CD4-positive, CD25-positive, alpha-beta regulatory T cell (primary cell): Measurements from ENCODE around the gene KIF13A. TPM values are rescaled to one million over a fixed set of nuclear protein-coding genes. Genes with fewer than 3 reads are reported as not detected.

Experiments
- ATAC-seq, 2 donors: fragments of 150-1000 bp; cut with Tn5 transposase; one replicate each; pipeline ENCODE4 v1.10.0; 2021; ENCODE audit warnings: low read depth in 2 of 2, moderate number of reproducible peaks in 2 of 2, moderate library complexity in 1 of 2
- DNase-seq, 3 donors: peaks; one replicate each; pipeline versions ENCODE4 v3.0.0 to v3.0.0-alpha.2; 2012 to 2022; ENCODE audit warnings: mixed read lengths in 1 of 3
- H3K27ac ChIP-seq: one replicate; pipeline ENCODE4 v1.7.0; 2013; ENCODE audit warnings: mild to moderate bottlenecking, low read length; ENCODE audit not compliant: insufficient read depth, poor library complexity, severe bottlenecking
- H3K27me3 ChIP-seq: one replicate; pipeline ENCODE4 v1.7.0; 2013; ENCODE audit warnings: low read length; ENCODE audit not compliant: control insufficient read depth, insufficient read depth
- H3K36me3 ChIP-seq: one replicate; pipeline ENCODE4 v1.7.0; 2013; ENCODE audit warnings: mild to moderate bottlenecking, low read length, moderate library complexity; ENCODE audit not compliant: control insufficient read depth, insufficient read depth
- H3K4me1 ChIP-seq: 2 replicates; pipeline ENCODE4 v1.7.0; 2013; ENCODE audit warnings: mild to moderate bottlenecking, low read length; ENCODE audit not compliant: insufficient read depth, control insufficient read depth, poor library complexity, severe bottlenecking
- H3K4me3 ChIP-seq: one replicate; pipeline ENCODE4 v1.7.0; 2013; ENCODE audit warnings: low read depth, mild to moderate bottlenecking, low read length, moderate library complexity
- H3K9me3 ChIP-seq, 2 experiments: 1 replicate in 1 of 2; 2 replicates in 1 of 2; pipeline ENCODE4 v1.7.0; 2013; ENCODE audit warnings: low read length in 2 of 2, mild to moderate bottlenecking in 1 of 2, moderate library complexity in 1 of 2; ENCODE audit not compliant: control insufficient read depth in 2 of 2
- H3K27ac Mint-ChIP-seq, 3 donors: one replicate each; pipeline ENCODE4 v1.8.0; 2020 to 2022; ENCODE audit warnings: mild to moderate bottlenecking in 3 of 3, mixed read lengths in 3 of 3, moderate library complexity in 2 of 3
- H3K27me3 Mint-ChIP-seq: one replicate; pipeline ENCODE4 v1.8.0; 2022; ENCODE audit warnings: mild to moderate bottlenecking, mixed read lengths
- H3K36me3 Mint-ChIP-seq: one replicate; pipeline ENCODE4 v1.8.0; 2020; ENCODE audit warnings: mixed read lengths
- H3K4me1 Mint-ChIP-seq, 4 donors: one replicate each; pipeline ENCODE4 v1.8.0; 2020 to 2022; ENCODE audit warnings: mixed read lengths in 4 of 4, mild to moderate bottlenecking in 1 of 4
- H3K4me3 Mint-ChIP-seq, 4 donors: one replicate each; pipeline ENCODE4 v1.8.0; 2020 to 2022; ENCODE audit warnings: mild to moderate bottlenecking in 4 of 4, mixed read lengths in 4 of 4, moderate library complexity in 3 of 4
- H3K9me3 Mint-ChIP-seq, 7 donors: one replicate each; pipeline ENCODE4 v1.8.0; 2020 to 2022; ENCODE audit warnings: mixed read lengths in 7 of 7, mild to moderate bottlenecking in 3 of 7, moderate library complexity in 2 of 7
- polyA plus RNA-seq, 4 donors: library from polyadenylated mRNA; unstranded; fragments of 300-500 nt; fragmentation: Illumina TruSeq; gene quantifications; one replicate each; pipeline ENCODE4 v1.2.3, GENCODE V29; 2021
- total RNA-seq: library from RNA; stranded (reverse); gene quantifications from one replicate; pipeline ENCODE4 v1.2.3, GENCODE V29; 2022

The KIF13A gene
- 0.49 TPM for total RNA-seq
- polyA plus RNA-seq: not detected

DNA sequence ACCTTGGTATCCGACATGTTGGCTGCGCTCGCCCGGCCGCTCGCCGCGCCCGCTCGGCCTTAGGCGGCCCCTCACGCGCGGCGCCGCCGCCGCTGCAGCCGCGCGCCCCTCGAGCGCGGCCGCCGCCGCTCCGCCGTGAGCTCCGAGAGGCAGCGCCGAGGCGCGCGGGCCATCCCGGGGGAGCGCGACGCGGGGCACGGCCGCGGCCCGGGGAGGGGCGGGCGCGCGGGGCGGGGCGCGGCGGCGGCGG lies at the start of gene KIF13A:
TSS of gene KIF13A (minus strand) at position 189 of the 250 bp plus-strand sequence. CDS start at position 17, 172 bp downstream.
- peaks cover 7% of the 10 kb centered on the region for H3K4me1 ChIP-seq
- Mint-ChIP-seq H3K36me3 (no peaks in the 10 kb centered on the region), H3K9me3 (peaks cover 0 to 5% (median 0%) of the 10 kb centered on the region in 7 donors), H3K4me3 (peak within 1 kb of the TSS; percentile 90 to 92 (median 91)), H3K4me1 (peaks cover 5 to 16% (median 10%) of the 10 kb centered on the region in 4 donors), H3K27ac (peak within 1 kb of the TSS in 1 of 3 donors; percentile 7), H3K27me3 (peaks cover 70% of the 10 kb centered on the region)
- DNase-seq (no peak), ATAC-seq (peak in 1 of 2 donors; percentile 45)
- H3K9me3 ChIP-seq: no peaks in the 10 kb centered on the region
- no peaks in the 10 kb centered on the region for H3K36me3 ChIP-seq
- H3K27ac ChIP-seq: no peak within 1 kb of the TSS
- H3K4me3 ChIP-seq: no peak within 1 kb of the TSS
- peaks cover 32% of the 10 kb centered on the region for H3K27me3 ChIP-seq

- H3K27me3 ChIP-seq: no peaks in the 10 kb centered on the region
- H3K36me3 Mint-ChIP-seq: no peaks in the 10 kb centered on the region
- H3K4me1 Mint-ChIP-seq: no peaks in the 10 kb centered on the region
- no peak overlapping the region for H3K4me3 ChIP-seq
- no peak overlapping the region for H3K27ac ChIP-seq
- H3K36me3 ChIP-seq: no peaks in the 10 kb centered on the region
- H3K4me3 Mint-ChIP-seq: no peak overlapping the region
- DNase-seq (no peak), ATAC-seq (no peak)
- no peaks in the 10 kb centered on the region for H3K9me3 ChIP-seq
- H3K27me3 Mint-ChIP-seq: peaks cover 20% of the 10 kb centered on the region
- no peak overlapping the region for H3K27ac Mint-ChIP-seq
- no peaks in the 10 kb centered on the region for H3K4me1 ChIP-seq
- H3K9me3 Mint-ChIP-seq: peaks cover 0 to 4% (median 0%) of the 10 kb centered on the region in 7 donors
Observed at GRCh38 chr6:18036781-18037180, 49.3 kb upstream of the KIF13A start.

- H3K9me3 Mint-ChIP-seq: peaks cover 0 to 4% (median 0%) of the 10 kb centered on the region in 7 donors
- ATAC-seq: no peak
- Histone ChIP-seq H3K4me1 (no peaks in the 10 kb centered on the region), H3K4me3 (no peak overlapping the region), H3K27ac (no peak overlapping the region), H3K9me3 (no peaks in the 10 kb centered on the region), H3K36me3 (no peaks in the 10 kb centered on the region), H3K27me3 (no peaks in the 10 kb centered on the region)
- H3K4me1 Mint-ChIP-seq: no peaks in the 10 kb centered on the region
- peaks cover 22% of the 10 kb centered on the region for H3K27me3 Mint-ChIP-seq
- no peak overlapping the region for H3K4me3 Mint-ChIP-seq
- H3K27ac Mint-ChIP-seq: no peak overlapping the region
- no peak for DNase-seq
- H3K36me3 Mint-ChIP-seq: no peaks in the 10 kb centered on the region
Observed at GRCh38 chr6:18035330-18035854, 48.0 kb upstream of the KIF13A start.

DNA sequence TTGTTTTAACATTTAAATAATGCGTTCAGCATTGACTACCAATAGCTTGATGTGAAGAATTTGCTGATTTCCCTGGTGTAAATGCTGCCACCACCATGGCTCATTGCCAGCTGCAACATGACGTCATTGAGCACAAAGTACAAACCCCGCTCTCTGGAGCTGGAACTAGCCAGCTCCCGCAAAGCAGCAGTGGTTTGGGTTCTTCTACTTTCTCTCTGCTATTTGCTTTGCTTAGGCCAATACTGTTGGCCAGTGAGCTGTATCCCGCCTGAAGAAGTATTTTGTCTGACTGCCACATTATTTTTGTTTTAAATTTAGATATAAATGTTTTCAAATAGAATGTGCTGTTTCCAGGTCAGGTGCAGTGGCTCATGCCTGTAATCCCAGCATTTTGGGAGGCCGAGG lies 47.4 kb upstream of the KIF13A start:
- no peak overlapping the region for H3K4me3 Mint-ChIP-seq
- no peak overlapping the region for H3K4me3 ChIP-seq
- H3K36me3 Mint-ChIP-seq: no peaks in the 10 kb centered on the region
- H3K9me3 Mint-ChIP-seq: peaks cover 0 to 4% (median 0%) of the 10 kb centered on the region in 7 donors
- H3K27ac Mint-ChIP-seq: no peak overlapping the region
- H3K27me3 Mint-ChIP-seq: peaks cover 22% of the 10 kb centered on the region
- no peak for ATAC-seq
- no peak for DNase-seq
- H3K27me3 ChIP-seq: no peaks in the 10 kb centered on the region
- no peaks in the 10 kb centered on the region for H3K9me3 ChIP-seq
- H3K4me1 ChIP-seq: no peaks in the 10 kb centered on the region
- H3K36me3 ChIP-seq: no peaks in the 10 kb centered on the region
- no peak overlapping the region for H3K27ac ChIP-seq
- H3K4me1 Mint-ChIP-seq: no peaks in the 10 kb centered on the region

GRCh38 chr6:18031680-18032256 lies 44.3 kb upstream of the KIF13A start:
- no peak for DNase-seq
- H3K9me3 Mint-ChIP-seq: peaks cover 0 to 4% (median 0%) of the 10 kb centered on the region in 7 donors
- Histone ChIP-seq H3K27ac (no peak overlapping the region), H3K9me3 (no peaks in the 10 kb centered on the region), H3K36me3 (no peaks in the 10 kb centered on the region), H3K4me3 (no peak overlapping the region), H3K4me1 (no peaks in the 10 kb centered on the region), H3K27me3 (no peaks in the 10 kb centered on the region)
- H3K4me1 Mint-ChIP-seq: no peaks in the 10 kb centered on the region
- peaks cover 10% of the 10 kb centered on the region for H3K27me3 Mint-ChIP-seq
- no peak for ATAC-seq
- no peak overlapping the region for H3K27ac Mint-ChIP-seq
- no peak overlapping the region for H3K4me3 Mint-ChIP-seq
- no peaks in the 10 kb centered on the region for H3K36me3 Mint-ChIP-seq

- Mint-ChIP-seq H3K4me3 (no peak overlapping the region), H3K4me1 (no peaks in the 10 kb centered on the region), H3K27ac (no peak overlapping the region), H3K9me3 (peaks cover 0 to 4% (median 0%) of the 10 kb centered on the region in 7 donors), H3K27me3 (peaks cover 10% of the 10 kb centered on the region), H3K36me3 (no peaks in the 10 kb centered on the region)
- ATAC-seq (no peak), DNase-seq (no peak)
- Histone ChIP-seq H3K4me3 (no peak overlapping the region), H3K4me1 (no peaks in the 10 kb centered on the region), H3K9me3 (no peaks in the 10 kb centered on the region), H3K27me3 (no peaks in the 10 kb centered on the region), H3K27ac (no peak overlapping the region), H3K36me3 (no peaks in the 10 kb centered on the region)
Observed at GRCh38 chr6:18031189-18031588, 43.8 kb upstream of the KIF13A start.

GRCh38 chr6:18028332-18028731 lies 40.9 kb upstream of the KIF13A start:
- Histone ChIP-seq H3K36me3 (no peaks in the 10 kb centered on the region), H3K27ac (no peak overlapping the region), H3K4me1 (no peaks in the 10 kb centered on the region), H3K9me3 (no peaks in the 10 kb centered on the region), H3K27me3 (no peaks in the 10 kb centered on the region), H3K4me3 (no peak overlapping the region)
- Mint-ChIP-seq H3K36me3 (no peaks in the 10 kb centered on the region), H3K4me1 (no peaks in the 10 kb centered on the region), H3K9me3 (peaks cover 0 to 4% (median 0%) of the 10 kb centered on the region in 7 donors), H3K27me3 (peaks cover 16% of the 10 kb centered on the region), H3K4me3 (no peak overlapping the region), H3K27ac (no peak overlapping the region)
- no peak for DNase-seq
- no peak for ATAC-seq

DNA sequence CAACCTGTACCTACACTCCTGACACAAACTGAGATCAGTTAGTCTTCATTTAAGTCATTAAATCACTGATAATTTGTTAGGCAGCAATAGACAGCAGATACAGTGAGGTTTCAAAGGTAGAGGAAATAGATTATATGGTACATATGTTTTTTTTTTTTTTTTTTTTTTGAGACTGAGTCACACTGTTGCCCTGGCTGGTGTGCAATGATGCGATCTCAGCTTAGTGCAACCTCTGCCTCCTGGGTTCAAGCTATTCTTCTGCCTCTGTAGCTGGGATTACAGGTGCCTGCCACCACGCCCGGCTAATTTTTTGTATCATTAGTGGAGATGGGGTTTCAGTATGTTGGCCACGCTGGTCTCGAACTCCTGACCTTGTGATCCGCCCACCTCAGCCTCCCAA lies 38.2 kb upstream of the KIF13A start:
- no peak for ATAC-seq
- no peaks in the 10 kb centered on the region for H3K36me3 ChIP-seq
- H3K4me3 ChIP-seq: no peak overlapping the region
- H3K9me3 Mint-ChIP-seq: peaks cover 0 to 4% (median 0%) of the 10 kb centered on the region in 7 donors
- no peak overlapping the region for H3K4me3 Mint-ChIP-seq
- H3K27ac Mint-ChIP-seq: no peak overlapping the region
- H3K27me3 Mint-ChIP-seq: peaks cover 6% of the 10 kb centered on the region
- no peaks in the 10 kb centered on the region for H3K4me1 ChIP-seq
- H3K4me1 Mint-ChIP-seq: no peaks in the 10 kb centered on the region
- no peaks in the 10 kb centered on the region for H3K27me3 ChIP-seq
- H3K27ac ChIP-seq: no peak overlapping the region
- H3K9me3 ChIP-seq: no peaks in the 10 kb centered on the region
- no peak for DNase-seq
- no peaks in the 10 kb centered on the region for H3K36me3 Mint-ChIP-seq
